H9 (cell line): ENCODE measurements around the gene TRIM34. TPM values are rescaled to one million over a fixed set of nuclear protein-coding genes. Genes with fewer than 3 reads are reported as not detected.

Experiments
- DNase-seq: peaks from one replicate; pipeline ENCODE4 v3.0.0-alpha.2; 2017
- H2AFZ ChIP-seq: one replicate; pipeline ENCODE4 v1.6.1; 2013; ENCODE audit warnings: mild to moderate bottlenecking, low read length, control low read depth, moderate library complexity
- H2AK5ac ChIP-seq: 2 replicates; pipeline ENCODE4 v1.6.1; 2013; ENCODE audit warnings: low read length, control low read depth, mixed read lengths; ENCODE audit not compliant: insufficient read length
- H2BK120ac ChIP-seq: one replicate; pipeline ENCODE4 v1.6.1; 2013; ENCODE audit warnings: low read depth, mild to moderate bottlenecking, low read length, control low read depth, inconsistent platforms; ENCODE audit not compliant: poor library complexity, severe bottlenecking
- H2BK12ac ChIP-seq: 2 replicates; pipeline ENCODE4 v1.6.1; 2013; ENCODE audit warnings: low read length, control low read depth, mixed read lengths, low read depth; ENCODE audit not compliant: insufficient read length
- H2BK15ac ChIP-seq: 2 replicates; pipeline ENCODE4 v1.6.1; 2013; ENCODE audit warnings: low read depth, low read length, control low read depth
- H2BK20ac ChIP-seq: one replicate; pipeline ENCODE4 v1.6.1; 2013; ENCODE audit warnings: low read depth, mild to moderate bottlenecking, low read length, control low read depth, inconsistent platforms; ENCODE audit not compliant: poor library complexity, severe bottlenecking
- H2BK5ac ChIP-seq: 2 replicates; pipeline ENCODE4 v1.6.1; 2013; ENCODE audit warnings: low read length, control low read depth, mixed read lengths; ENCODE audit not compliant: insufficient read length
- H3K14ac ChIP-seq: 2 replicates; pipeline ENCODE4 v1.6.1; 2013; ENCODE audit warnings: low read length, control low read depth; ENCODE audit not compliant: insufficient read depth
- H3K18ac ChIP-seq: 2 replicates; pipeline ENCODE4 v1.6.1; 2013; ENCODE audit warnings: low read depth, mild to moderate bottlenecking, mixed read lengths, low read length, control low read depth; ENCODE audit not compliant: insufficient read length
- H3K23ac ChIP-seq: 2 replicates; pipeline ENCODE4 v1.6.1; 2013; ENCODE audit warnings: low read length, control low read depth, mixed read lengths, low read depth; ENCODE audit not compliant: insufficient read length
- H3K23me2 ChIP-seq: 2 replicates; pipeline ENCODE4 v1.6.1; 2013; ENCODE audit warnings: low read depth, mild to moderate bottlenecking, mixed read lengths, low read length, control low read depth; ENCODE audit not compliant: insufficient read length, poor library complexity, severe bottlenecking
- H3K27ac ChIP-seq: 2 replicates; pipeline ENCODE4 v1.5.1; 2013; ENCODE audit warnings: low read length, control low read depth, mixed read lengths, low read depth; ENCODE audit not compliant: insufficient read length
- H3K27me3 ChIP-seq: 2 replicates; pipeline ENCODE4 v1.6.1; 2013; ENCODE audit warnings: low read length, control low read depth, inconsistent platforms; ENCODE audit not compliant: insufficient read depth
- H3K4ac ChIP-seq: 2 replicates; pipeline ENCODE4 v1.6.1; 2013; ENCODE audit warnings: low read depth, mild to moderate bottlenecking, control low read depth, inconsistent platforms, low read length, moderate library complexity
- H3K4me1 ChIP-seq: 2 replicates; pipeline ENCODE4 v1.6.1; 2013; ENCODE audit warnings: low read length, control low read depth, inconsistent platforms; ENCODE audit not compliant: insufficient read depth
- H3K4me2 ChIP-seq: 2 replicates; pipeline ENCODE4 v1.6.1; 2013; ENCODE audit warnings: low read length, control low read depth, mixed read lengths; ENCODE audit not compliant: insufficient read length, insufficient read depth
- H3K56ac ChIP-seq: 2 replicates; pipeline ENCODE4 v1.6.1; 2013; ENCODE audit warnings: low read depth, mild to moderate bottlenecking, mixed read lengths, low read length, control low read depth; ENCODE audit not compliant: insufficient read length
- H3K79me1 ChIP-seq: 2 replicates; pipeline ENCODE4 v1.6.1; 2013; ENCODE audit warnings: low read depth, mild to moderate bottlenecking, moderate library complexity, low read length, control low read depth, inconsistent platforms; ENCODE audit not compliant: insufficient read depth, poor library complexity, severe bottlenecking
- H3K79me2 ChIP-seq: 2 replicates; pipeline ENCODE4 v1.6.1; 2013; ENCODE audit warnings: low read length, control low read depth, inconsistent platforms; ENCODE audit not compliant: insufficient read depth
- H3K9ac ChIP-seq: 2 replicates; pipeline ENCODE4 v1.6.1; 2013; ENCODE audit warnings: low read length, control low read depth, mixed read lengths; ENCODE audit not compliant: insufficient read length; ENCODE audit errors: extremely low read depth
- H3K9me3 ChIP-seq: one replicate; pipeline ENCODE4 v1.6.1; 2013; ENCODE audit warnings: low read depth, low read length, inconsistent platforms; ENCODE audit not compliant: control insufficient read depth
- H3T11ph ChIP-seq: one replicate; pipeline ENCODE4 v1.6.1; 2013; ENCODE audit warnings: mild to moderate bottlenecking, low read length, control low read depth, inconsistent platforms
- H4K20me1 ChIP-seq: one replicate; pipeline ENCODE4 v1.6.1; 2013; ENCODE audit not compliant: control insufficient read depth, insufficient read length, insufficient read depth
- H4K5ac ChIP-seq: 2 replicates; pipeline ENCODE4 v1.6.1; 2013; ENCODE audit warnings: low read depth, mild to moderate bottlenecking, mixed read lengths, low read length, control low read depth; ENCODE audit not compliant: insufficient read length
- H4K8ac ChIP-seq: replicated peaks from 2 replicates; pipeline ENCODE4 v1.6.1; 2013; ENCODE audit warnings: low read length, control low read depth, mixed read lengths, low read depth; ENCODE audit not compliant: insufficient read length
- H4K91ac ChIP-seq: 2 replicates; pipeline ENCODE4 v1.6.1; 2013; ENCODE audit warnings: low read depth, mild to moderate bottlenecking, moderate library complexity, mixed read lengths, low read length, control low read depth; ENCODE audit not compliant: insufficient read length
- H3K27ac Mint-ChIP-seq, 3 experiments: 2 replicates in 2 of 3; 3 replicates in 1 of 3; pipeline ENCODE4 v1.8.0; 2020 to 2021; ENCODE audit warnings: mixed read lengths in 3 of 3, mild to moderate bottlenecking in 1 of 3, moderate library complexity in 1 of 3
- H3K27me3 Mint-ChIP-seq: 2 replicates; pipeline ENCODE4 v1.8.0; 2021; ENCODE audit warnings: low read depth, mild to moderate bottlenecking, moderate library complexity, mixed read lengths
- H3K36me3 Mint-ChIP-seq, 3 experiments: 2 replicates in 2 of 3; 3 replicates in 1 of 3; pipeline ENCODE4 v1.8.0; 2020 to 2021; ENCODE audit warnings: low read depth in 3 of 3, mixed read lengths in 3 of 3; ENCODE audit not compliant: insufficient read depth in 1 of 3
- H3K4me1 Mint-ChIP-seq, 2 experiments: 2 replicates each; pipeline ENCODE4 v1.8.0; 2020; ENCODE audit warnings: mixed read lengths in 2 of 2
- H3K4me3 Mint-ChIP-seq, 2 experiments: 2 replicates in 1 of 2; 3 replicates in 1 of 2; pipeline ENCODE4 v1.8.0; 2020 to 2021; ENCODE audit warnings: mild to moderate bottlenecking in 2 of 2, mixed read lengths in 2 of 2, moderate library complexity in 1 of 2
- H3K9me3 Mint-ChIP-seq, 2 experiments: 2 replicates in 1 of 2; 3 replicates in 1 of 2; pipeline ENCODE4 v1.8.0; 2020; ENCODE audit warnings: mild to moderate bottlenecking in 2 of 2, mixed read lengths in 2 of 2, moderate library complexity in 1 of 2
- WGBS: extraction: QIAGEN DNeasy Blood & Tissue Kit; methylation state at CpG from one replicate; pipeline ENCODE4 v1.1.7; 2013; ENCODE audit warnings: missing lambda C conversion rate, low lambda C conversion rate, mixed read lengths; ENCODE audit not compliant: insufficient read length; ENCODE audit errors: extremely low coverage; 5-methylcytosine and 5-hydroxymethylcytosine counted together
- total RNA-seq: library from RNA; stranded (reverse); gene quantifications from 2 replicates; pipeline ENCODE4 v1.2.1, GENCODE V29; 2021
- TF ChIP-seq, protein P1 (sequence below): fragments of 200-600 bp; sonication (generic); conservative IDR thresholded peaks from 3 replicates; pipeline ENCODE4 v1.8.0; 2021; ENCODE audit warnings: antibody characterized with exemption, mild to moderate bottlenecking

The TRIM34 gene
- total RNA-seq, 1 experiment from 2014 or later: 0.59 TPM

DNA sequence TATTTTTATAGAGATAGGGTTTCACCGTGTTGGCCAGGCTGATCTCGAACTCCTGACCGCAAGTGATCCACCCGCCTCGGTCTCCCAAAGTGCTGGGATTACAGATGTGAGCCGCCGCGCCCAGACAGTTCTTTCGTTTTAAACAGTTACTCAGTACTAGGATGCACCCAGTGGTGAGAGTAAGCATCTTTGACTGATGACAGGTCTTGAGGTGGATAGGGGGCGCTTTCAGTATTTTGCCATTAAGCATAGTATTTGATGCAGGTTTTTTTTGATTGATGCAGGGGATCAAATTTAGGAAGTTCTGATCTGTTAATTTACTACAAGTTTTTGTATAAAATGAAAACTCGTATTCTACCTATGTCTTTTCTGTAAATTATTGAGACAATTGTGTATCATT is 13.2 kb upstream of the TRIM34 start:
- H3K14ac ChIP-seq: no peak overlapping the region
- H2AFZ ChIP-seq: no peak overlapping the region
- no peak overlapping the region for H3T11ph ChIP-seq
- H3K27ac ChIP-seq: no peak overlapping the region
- no peaks in the 10 kb centered on the region for H4K20me1 ChIP-seq
- H2AK5ac ChIP-seq: no peak overlapping the region
- no peak overlapping the region for H2BK120ac ChIP-seq
- H4K8ac ChIP-seq: no peak overlapping the region
- Mint-ChIP-seq H3K9me3 (no peaks in the 10 kb centered on the region), H3K27me3 (no peaks in the 10 kb centered on the region), H3K4me1 (no peaks in the 10 kb centered on the region), H3K4me3 (no peak overlapping the region), H3K36me3 (peaks cover 9 to 43% (median 39%) of the 10 kb centered on the region in 3 experiments; a peak in 6 of 7 replicates), H3K27ac (no peak overlapping the region)
- no peaks in the 10 kb centered on the region for H3K9me3 ChIP-seq
- H2BK5ac ChIP-seq: no peak overlapping the region
- H3K79me1 ChIP-seq: no peaks in the 10 kb centered on the region
- no peak overlapping the region for H3K56ac ChIP-seq
- no peaks in the 10 kb centered on the region for H3K27me3 ChIP-seq
- no peak overlapping the region for H2BK20ac ChIP-seq
- H2BK15ac ChIP-seq: no peak overlapping the region
- WGBS: no CpG with 5 or more reads among the region's 11 CpGs
- no peak overlapping the region for H3K4me2 ChIP-seq
- no peak for DNase-seq
- TF ChIP-seq, protein P1, sequence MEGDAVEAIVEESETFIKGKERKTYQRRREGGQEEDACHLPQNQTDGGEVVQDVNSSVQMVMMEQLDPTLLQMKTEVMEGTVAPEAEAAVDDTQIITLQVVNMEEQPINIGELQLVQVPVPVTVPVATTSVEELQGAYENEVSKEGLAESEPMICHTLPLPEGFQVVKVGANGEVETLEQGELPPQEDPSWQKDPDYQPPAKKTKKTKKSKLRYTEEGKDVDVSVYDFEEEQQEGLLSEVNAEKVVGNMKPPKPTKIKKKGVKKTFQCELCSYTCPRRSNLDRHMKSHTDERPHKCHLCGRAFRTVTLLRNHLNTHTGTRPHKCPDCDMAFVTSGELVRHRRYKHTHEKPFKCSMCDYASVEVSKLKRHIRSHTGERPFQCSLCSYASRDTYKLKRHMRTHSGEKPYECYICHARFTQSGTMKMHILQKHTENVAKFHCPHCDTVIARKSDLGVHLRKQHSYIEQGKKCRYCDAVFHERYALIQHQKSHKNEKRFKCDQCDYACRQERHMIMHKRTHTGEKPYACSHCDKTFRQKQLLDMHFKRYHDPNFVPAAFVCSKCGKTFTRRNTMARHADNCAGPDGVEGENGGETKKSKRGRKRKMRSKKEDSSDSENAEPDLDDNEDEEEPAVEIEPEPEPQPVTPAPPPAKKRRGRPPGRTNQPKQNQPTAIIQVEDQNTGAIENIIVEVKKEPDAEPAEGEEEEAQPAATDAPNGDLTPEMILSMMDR: peak; percentile 60
- no peak overlapping the region for H3K4ac ChIP-seq
- no peaks in the 10 kb centered on the region for H3K79me2 ChIP-seq
- no peak overlapping the region for H3K23ac ChIP-seq
- no peak overlapping the region for H3K18ac ChIP-seq
- no peak overlapping the region for H2BK12ac ChIP-seq
- no peaks in the 10 kb centered on the region for H3K23me2 ChIP-seq
- H3K4me1 ChIP-seq: no peaks in the 10 kb centered on the region
- no peak overlapping the region for H4K91ac ChIP-seq
- no peak overlapping the region for H4K5ac ChIP-seq
- H3K9ac ChIP-seq: no peak overlapping the region
